Activated naive CD4-positive, alpha-beta T cell treated with anti-CD3 and anti-CD28 coated beads for 36 hours (primary cell): ENCODE measurements around the gene KDM2A. TPM values are rescaled to one million over a fixed set of nuclear protein-coding genes. Genes with fewer than 3 reads are reported as not detected.

ENCODE experiments used
- CTCF ChIA-PET: fragments of 350-600 bp; sonication (Branson Sonifier 250); formaldehyde crosslinking; loops from one replicate; lab custom pipeline; 2021; ENCODE audit warnings: antibody characterized with exemption; lab: Charles Lee
- DNase-seq: peaks from one replicate; pipeline ENCODE4 v3.0.0-alpha.2; 2020
- H3K27ac Mint-ChIP-seq: one replicate; pipeline ENCODE4 v1.8.0; 2021; ENCODE audit warnings: mild to moderate bottlenecking, mixed read lengths
- H3K27me3 Mint-ChIP-seq: one replicate; pipeline ENCODE4 v1.8.0; 2021; ENCODE audit warnings: low read depth, mixed read lengths
- H3K36me3 Mint-ChIP-seq: one replicate; pipeline ENCODE4 v1.8.0; 2021; ENCODE audit warnings: low read depth, mixed read lengths
- H3K4me1 Mint-ChIP-seq: one replicate; pipeline ENCODE4 v1.8.0; 2021; ENCODE audit warnings: low read depth, mixed read lengths
- H3K4me3 Mint-ChIP-seq: one replicate; pipeline ENCODE4 v1.8.0; 2021; ENCODE audit warnings: mild to moderate bottlenecking, moderate library complexity, mixed read lengths
- H3K9me3 Mint-ChIP-seq: one replicate; pipeline ENCODE4 v1.8.0; 2021; ENCODE audit warnings: mixed read lengths
- intact Hi-C: fragments of 100-400 bp; cut with micrococcal nuclease; formaldehyde crosslinking; loops from one replicate; pipeline ENCODE4 v1.15.1; 2023
- total RNA-seq, 2 experiments: library from RNA; stranded (reverse); gene quantifications; one replicate each; pipeline ENCODE4 v1.2.3, GENCODE V29; 2021

KDM2A gene
- total RNA-seq, 2 experiments from 2014 or later: 57.7 to 58.8 TPM

DNA sequence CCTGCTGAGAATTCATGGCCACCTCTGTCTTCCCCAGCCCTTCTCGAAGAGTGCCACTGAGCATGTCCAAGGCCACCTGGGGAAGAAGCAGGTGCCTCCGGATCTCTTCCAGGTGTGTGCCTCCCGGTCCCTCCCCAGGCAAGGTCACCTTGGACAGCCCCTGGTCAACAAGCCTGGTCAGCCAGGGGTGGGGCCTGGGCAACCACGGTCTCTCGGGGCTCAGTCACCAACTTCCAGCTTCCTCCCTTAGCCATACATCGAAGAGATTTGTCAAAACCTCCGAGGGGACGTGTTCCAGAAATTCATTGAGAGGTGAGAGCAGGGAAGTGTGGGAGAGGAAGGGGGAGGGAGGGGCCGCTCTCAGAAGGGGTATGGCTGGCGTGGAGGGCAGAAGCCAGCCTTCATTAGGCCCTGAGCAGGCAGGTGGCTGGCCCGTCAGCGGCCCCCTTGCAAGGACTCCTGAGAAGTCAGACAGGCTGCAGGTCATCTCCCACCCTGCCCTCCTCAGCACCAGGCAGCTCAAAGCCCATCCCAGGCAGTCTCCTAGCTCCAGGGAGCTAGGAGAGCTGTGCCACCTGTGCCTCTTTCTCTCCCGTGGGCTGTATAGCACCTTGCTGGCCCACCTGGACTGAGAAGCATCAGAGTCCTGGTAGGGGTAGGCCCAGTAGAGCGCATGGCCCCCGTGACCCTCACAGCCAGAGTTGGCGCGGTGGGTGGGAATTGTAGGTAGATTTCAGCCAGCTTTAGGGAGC lies 160.7 kb downstream of the KDM2A start:
- Mint-ChIP-seq H3K4me3 (no peak overlapping the region), H3K27me3 (no peaks in the 10 kb centered on the region), H3K9me3 (no peaks in the 10 kb centered on the region), H3K36me3 (peaks cover 50% of the 10 kb centered on the region), H3K4me1 (peaks cover 49% of the 10 kb centered on the region), H3K27ac (peak overlapping the region; percentile 99)
- no peak for DNase-seq
- CTCF ChIA-PET: no interaction called here
- intact Hi-C loops: no loop called here

DNA sequence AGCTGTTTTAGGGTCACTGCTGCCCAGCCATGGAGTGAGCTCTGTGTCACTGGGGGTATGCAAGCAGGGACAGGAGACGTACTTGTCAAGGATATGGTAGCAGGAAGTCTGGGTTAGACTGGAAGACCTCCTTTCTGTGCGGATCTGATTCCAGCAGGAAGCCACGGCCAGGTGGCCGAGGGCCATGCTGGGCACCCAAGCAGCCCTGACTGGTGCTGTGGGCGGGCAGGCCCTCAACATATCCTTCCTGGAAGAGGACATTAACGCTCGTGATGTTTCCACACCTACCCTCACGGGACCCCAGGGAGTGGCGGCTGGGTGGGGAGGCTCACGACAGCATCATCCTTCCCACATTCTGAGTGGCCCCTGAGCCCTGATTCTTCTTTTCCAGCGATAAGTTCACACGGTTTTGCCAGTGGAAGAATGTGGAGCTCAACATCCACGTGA lies 161.3 kb downstream of the KDM2A start:
- intact Hi-C loops: no loop called here
- Mint-ChIP-seq H3K36me3 (peaks cover 49% of the 10 kb centered on the region), H3K9me3 (no peaks in the 10 kb centered on the region), H3K27ac (peak overlapping the region; percentile 99), H3K4me3 (no peak overlapping the region), H3K4me1 (peaks cover 45% of the 10 kb centered on the region), H3K27me3 (no peaks in the 10 kb centered on the region)
- DNase-seq: no peak
- CTCF ChIA-PET: no interaction called here

DNA sequence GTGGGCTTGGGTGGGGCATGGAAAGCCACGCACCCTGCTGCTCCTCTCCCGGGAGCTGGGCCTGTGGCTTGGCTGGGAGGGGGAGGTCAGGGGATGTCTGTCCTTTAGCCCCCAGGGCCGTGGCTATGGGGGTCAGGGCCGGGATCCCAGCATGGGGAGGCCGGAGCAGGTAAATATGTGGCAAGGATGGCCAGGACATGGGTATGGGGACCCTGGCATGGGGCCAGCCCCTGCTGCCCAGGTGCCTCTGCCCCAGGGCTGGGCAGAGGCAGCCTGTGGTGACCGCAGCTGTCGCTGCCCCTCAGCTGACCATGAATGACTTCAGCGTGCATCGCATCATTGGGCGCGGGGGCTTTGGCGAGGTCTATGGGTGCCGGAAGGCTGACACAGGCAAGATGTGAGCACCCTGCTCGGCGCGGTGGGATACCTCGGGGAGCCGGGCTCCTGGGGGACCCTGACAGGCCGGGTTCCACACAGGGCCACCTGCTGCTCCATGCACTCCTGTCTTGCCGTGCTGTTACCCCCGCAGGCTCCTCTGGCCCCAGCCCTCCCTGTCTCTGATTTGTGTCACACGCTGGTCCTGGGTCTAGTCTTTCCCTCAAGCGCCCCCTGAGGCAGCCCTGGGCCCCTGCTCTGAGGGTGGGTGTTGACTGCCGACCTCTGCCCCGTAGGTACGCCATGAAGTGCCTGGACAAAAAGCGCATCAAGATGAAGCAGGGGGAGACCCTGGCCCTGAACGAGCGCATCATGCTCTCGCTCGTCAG lies 161.9 kb downstream of the KDM2A start:
- intact Hi-C loops: no loop called here
- no peaks in the 10 kb centered on the region for H3K27me3 Mint-ChIP-seq
- DNase-seq: no peak
- CTCF ChIA-PET: no interaction called here
- H3K4me3 Mint-ChIP-seq: no peak overlapping the region
- H3K27ac Mint-ChIP-seq: no peak overlapping the region
- no peaks in the 10 kb centered on the region for H3K9me3 Mint-ChIP-seq
- peaks cover 46% of the 10 kb centered on the region for H3K36me3 Mint-ChIP-seq
- peaks cover 43% of the 10 kb centered on the region for H3K4me1 Mint-ChIP-seq

GRCh38 chr11:67281552-67282150 lies 162.6 kb downstream of the KDM2A start:
- DNase-seq: no peak
- intact Hi-C loops: no loop called here
- no peak overlapping the region for H3K4me3 Mint-ChIP-seq
- CTCF ChIA-PET: interaction anchor here (2.7 kb wide), 1 partner anchor 10 kb away, joined by 8 read pairs; no protein-coding TSS in a partner anchor
- no peaks in the 10 kb centered on the region for H3K27me3 Mint-ChIP-seq
- no peak overlapping the region for H3K27ac Mint-ChIP-seq
- H3K36me3 Mint-ChIP-seq: peaks cover 49% of the 10 kb centered on the region
- peaks cover 43% of the 10 kb centered on the region for H3K4me1 Mint-ChIP-seq
- H3K9me3 Mint-ChIP-seq: no peaks in the 10 kb centered on the region

GRCh38 chr11:67282155-67282875 lies 163.3 kb downstream of the KDM2A start:
- CTCF ChIA-PET: interaction anchor here (0.6 to 2.7 kb wide), 4 partner anchors 11 to 69 kb away, joined by 3 to 8 read pairs (median 4); no protein-coding TSS in a partner anchor
- Mint-ChIP-seq H3K4me3 (no peak overlapping the region), H3K27me3 (no peaks in the 10 kb centered on the region), H3K36me3 (peaks cover 49% of the 10 kb centered on the region), H3K4me1 (peaks cover 48% of the 10 kb centered on the region), H3K9me3 (no peaks in the 10 kb centered on the region), H3K27ac (peak overlapping the region; percentile 61)
- peak; percentile 4 for DNase-seq
- intact Hi-C loops: no loop called here

DNA sequence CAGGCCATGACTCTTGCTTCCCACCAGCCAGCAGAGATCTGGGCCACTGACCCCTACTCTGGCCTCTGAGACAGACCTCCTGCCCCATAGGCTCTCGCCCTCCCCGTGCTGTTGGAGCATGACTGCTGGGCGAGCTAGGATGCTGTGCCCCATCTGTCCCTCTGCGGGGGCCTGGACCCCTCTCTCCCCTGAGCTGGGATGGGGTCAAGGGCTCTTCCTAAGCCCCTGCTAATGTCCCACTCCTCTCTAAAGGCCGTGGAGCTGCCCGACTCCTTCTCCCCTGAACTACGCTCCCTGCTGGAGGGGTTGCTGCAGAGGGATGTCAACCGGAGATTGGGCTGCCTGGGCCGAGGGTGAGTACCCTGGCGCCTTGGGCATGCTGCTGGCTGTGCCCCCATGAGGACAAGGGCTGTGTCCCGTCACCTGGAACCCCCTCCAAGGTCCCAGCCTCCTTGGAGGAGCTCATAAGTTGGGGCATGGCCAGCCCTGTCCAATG lies 163.9 kb downstream of the KDM2A start:
- Mint-ChIP-seq H3K27ac (peak overlapping the region; percentile 61), H3K9me3 (no peaks in the 10 kb centered on the region), H3K4me3 (no peak overlapping the region), H3K4me1 (peaks cover 50% of the 10 kb centered on the region), H3K27me3 (no peaks in the 10 kb centered on the region), H3K36me3 (peaks cover 49% of the 10 kb centered on the region)
- intact Hi-C loops: no loop called here
- no peak for DNase-seq
- CTCF ChIA-PET: interaction anchor here (0.6 to 2.7 kb wide), 5 partner anchors 12 to 294 kb away, joined by 3 to 8 read pairs (median 3); no protein-coding TSS in a partner anchor

DNA sequence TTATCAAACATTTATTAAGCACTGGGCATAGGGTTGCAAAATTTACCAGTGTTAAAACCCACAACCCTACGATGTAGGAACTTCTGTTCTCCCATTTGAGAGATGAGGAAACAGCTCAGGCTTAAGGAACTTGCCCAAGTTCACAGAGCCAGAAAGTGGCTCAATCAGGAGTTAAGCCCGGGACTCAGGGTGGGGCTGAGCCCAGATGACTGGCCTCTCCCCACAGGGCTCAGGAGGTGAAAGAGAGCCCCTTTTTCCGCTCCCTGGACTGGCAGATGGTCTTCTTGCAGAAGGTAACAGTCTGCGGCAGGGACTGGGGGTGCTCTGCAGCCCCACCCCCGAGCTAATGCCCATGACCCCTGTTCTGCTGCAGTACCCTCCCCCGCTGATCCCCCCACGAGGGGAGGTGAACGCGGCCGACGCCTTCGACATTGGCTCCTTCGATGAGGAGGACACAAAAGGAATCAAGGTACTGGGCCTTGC lies 164.5 kb downstream of the KDM2A start:
- peak overlapping the region; percentile 21 for H3K27ac Mint-ChIP-seq
- H3K36me3 Mint-ChIP-seq: peaks cover 50% of the 10 kb centered on the region
- H3K9me3 Mint-ChIP-seq: no peaks in the 10 kb centered on the region
- H3K4me1 Mint-ChIP-seq: peaks cover 48% of the 10 kb centered on the region
- no peak overlapping the region for H3K4me3 Mint-ChIP-seq
- H3K27me3 Mint-ChIP-seq: no peaks in the 10 kb centered on the region
- intact Hi-C loops: no loop called here
- DNase-seq: no peak
- CTCF ChIA-PET: interaction anchor here (0.6 to 2.7 kb wide), 4 partner anchors 12 to 293 kb away, joined by 3 to 8 read pairs (median 4); no protein-coding TSS in a partner anchor

DNA sequence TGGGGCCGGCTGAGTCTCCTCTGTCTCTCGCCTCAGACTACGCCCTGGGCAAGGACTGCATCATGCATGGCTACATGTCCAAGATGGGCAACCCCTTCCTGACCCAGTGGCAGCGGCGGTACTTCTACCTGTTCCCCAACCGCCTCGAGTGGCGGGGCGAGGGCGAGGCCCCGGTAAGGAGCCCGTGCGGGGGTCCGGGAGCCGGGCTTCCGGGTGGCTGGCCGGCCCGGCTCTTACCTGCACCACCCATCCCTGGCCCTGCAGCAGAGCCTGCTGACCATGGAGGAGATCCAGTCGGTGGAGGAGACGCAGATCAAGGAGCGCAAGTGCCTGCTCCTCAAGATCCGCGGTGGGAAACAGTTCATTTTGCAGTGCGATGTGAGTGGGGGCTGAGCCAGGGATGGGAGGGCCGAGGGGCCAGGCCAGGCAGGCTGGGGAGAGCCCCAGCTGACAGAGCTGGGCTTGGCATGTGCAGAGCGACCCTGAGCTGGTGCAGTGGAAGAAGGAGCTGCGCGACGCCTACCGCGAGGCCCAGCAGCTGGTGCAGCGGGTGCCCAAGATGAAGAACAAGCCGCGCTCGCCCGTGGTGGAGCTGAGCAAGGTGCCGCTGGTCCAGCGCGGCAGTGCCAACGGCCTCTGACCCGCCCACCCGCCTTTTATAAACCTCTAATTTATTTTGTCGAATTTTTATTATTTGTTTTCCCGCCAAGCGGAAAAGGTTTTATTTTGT lies 165.9 kb downstream of the KDM2A start:
- H3K27ac Mint-ChIP-seq: no peak overlapping the region
- DNase-seq: no peak
- no peak overlapping the region for H3K4me3 Mint-ChIP-seq
- peaks cover 45% of the 10 kb centered on the region for H3K36me3 Mint-ChIP-seq
- no peaks in the 10 kb centered on the region for H3K27me3 Mint-ChIP-seq
- H3K9me3 Mint-ChIP-seq: no peaks in the 10 kb centered on the region
- CTCF ChIA-PET: no interaction called here
- H3K4me1 Mint-ChIP-seq: peaks cover 40% of the 10 kb centered on the region
- intact Hi-C loops: loop anchor here (5.0 kb wide), 1 partner anchor 197 kb away; the partner anchor contains the start of gene AIP

DNA sequence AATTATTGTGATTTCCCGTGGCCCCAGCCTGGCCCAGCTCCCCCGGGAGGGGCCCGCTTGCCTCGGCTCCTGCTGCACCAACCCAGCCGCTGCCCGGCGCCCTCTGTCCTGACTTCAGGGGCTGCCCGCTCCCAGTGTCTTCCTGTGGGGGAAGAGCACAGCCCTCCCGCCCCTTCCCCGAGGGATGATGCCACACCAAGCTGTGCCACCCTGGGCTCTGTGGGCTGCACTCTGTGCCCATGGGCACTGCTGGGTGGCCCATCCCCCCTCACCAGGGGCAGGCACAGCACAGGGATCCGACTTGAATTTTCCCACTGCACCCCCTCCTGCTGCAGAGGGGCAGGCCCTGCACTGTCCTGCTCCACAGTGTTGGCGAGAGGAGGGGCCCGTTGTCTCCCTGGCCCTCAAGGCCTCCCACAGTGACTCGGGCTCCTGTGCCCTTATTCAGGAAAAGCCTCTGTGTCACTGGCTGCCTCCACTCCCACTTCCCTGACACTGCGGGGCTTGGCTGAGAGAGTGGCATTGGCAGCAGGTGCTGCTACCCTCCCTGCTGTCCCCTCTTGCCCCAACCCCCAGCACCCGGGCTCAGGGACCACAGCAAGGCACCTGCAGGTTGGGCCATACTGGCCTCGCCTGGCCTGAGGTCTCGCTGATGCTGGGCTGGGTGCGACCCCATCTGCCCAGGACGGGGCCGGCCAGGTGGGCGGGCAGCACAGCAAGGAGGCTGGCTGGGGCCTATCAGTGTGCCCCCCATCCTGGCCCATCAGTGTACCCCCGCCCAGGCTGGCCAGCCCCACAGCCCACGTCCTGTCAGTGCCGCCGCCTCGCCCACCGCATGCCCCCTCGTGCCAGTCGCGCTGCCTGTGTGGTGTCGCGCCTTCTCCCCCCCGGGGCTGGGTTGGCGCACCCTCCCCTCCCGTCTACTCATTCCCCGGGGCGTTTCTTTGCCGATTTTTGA lies 166.8 kb downstream of the KDM2A start:
- peaks cover 38% of the 10 kb centered on the region for H3K4me1 Mint-ChIP-seq
- H3K27ac Mint-ChIP-seq: peak overlapping the region; percentile 96
- no peaks in the 10 kb centered on the region for H3K9me3 Mint-ChIP-seq
- H3K27me3 Mint-ChIP-seq: no peaks in the 10 kb centered on the region
- peaks cover 40% of the 10 kb centered on the region for H3K36me3 Mint-ChIP-seq
- DNase-seq: no peak
- no peak overlapping the region for H3K4me3 Mint-ChIP-seq
- CTCF ChIA-PET: interaction anchor here (2.1 to 2.7 kb wide), 2 partner anchors 8 to 24 kb away, joined by 9 to 13 read pairs; no protein-coding TSS in a partner anchor
- intact Hi-C loops: loop anchor here (5.0 kb wide), 1 partner anchor 196 kb away; the partner anchor contains the start of gene AIP

DNA sequence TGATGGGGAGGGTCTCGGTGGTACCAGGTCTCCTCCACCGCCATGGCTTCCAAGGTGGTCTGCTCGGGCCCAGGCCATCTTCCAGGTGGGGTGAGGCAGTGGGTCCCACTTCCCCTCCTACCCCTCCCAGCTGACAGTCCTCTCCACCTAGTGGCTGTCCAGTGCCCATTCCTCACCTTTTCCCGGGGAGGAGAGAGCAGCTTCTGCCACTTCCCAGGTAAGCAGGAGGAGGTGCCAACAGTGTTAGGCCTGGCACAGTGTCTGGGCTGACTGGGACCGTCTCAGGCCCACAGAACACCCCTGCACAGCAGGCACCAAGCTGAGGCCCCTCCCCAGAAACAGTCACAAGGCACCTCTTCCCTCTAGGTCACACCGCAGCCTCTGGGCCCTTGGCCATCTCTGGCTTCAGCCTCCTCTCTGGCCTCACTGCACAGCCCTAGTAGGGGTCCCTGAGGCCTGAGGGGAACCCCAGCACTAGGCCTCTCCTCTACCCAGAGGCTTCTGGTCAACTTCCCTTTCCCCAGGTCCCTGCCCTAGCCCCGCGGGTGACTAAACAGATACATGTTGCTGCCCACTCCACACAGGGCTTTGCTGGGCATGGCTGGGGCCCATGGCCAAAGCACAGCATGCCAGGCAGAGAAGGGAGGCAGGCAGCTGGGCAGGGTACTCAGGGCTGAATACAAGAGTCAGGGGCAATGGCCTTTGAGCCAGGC lies 167.7 kb downstream of the KDM2A start:
- Mint-ChIP-seq H3K36me3 (peaks cover 43% of the 10 kb centered on the region), H3K4me1 (peaks cover 38% of the 10 kb centered on the region), H3K27me3 (no peaks in the 10 kb centered on the region), H3K27ac (peak overlapping the region; percentile 96), H3K4me3 (peak overlapping the region; percentile 71), H3K9me3 (no peaks in the 10 kb centered on the region)
- CTCF ChIA-PET: interaction anchor here (2.1 to 2.7 kb wide), 2 partner anchors 9 to 24 kb away, joined by 9 to 13 read pairs; no protein-coding TSS in a partner anchor
- no peak for DNase-seq
- intact Hi-C loops: loop anchor here (5.0 kb wide), 1 partner anchor 196 kb away; the partner anchor contains the start of gene AIP
